ENCODE measurements around the gene WFDC10B.
"Not testable (repeated sequence)": the region's sequence is repeated elsewhere in the genome, so short reads cannot be mapped to it uniquely, and the experiment has no call there.

The WFDC10B gene

GRCh38 chr20:45647441-45648050, 57.3 kb downstream of the WFDC10B start:
- DNase-seq (ENCODE audit: low read depth in 2 of 2): no peak

GRCh38 chr20:45646875-45647274, 57.9 kb downstream of the WFDC10B start:
- DNase-seq (ENCODE audit: low read depth in 2 of 2): no peak

- DNase-seq (ENCODE audit: low read depth in 2 of 2): not testable (repeated sequence)
Observed at GRCh38 chr20:45645869-45646268, 59.0 kb downstream of the WFDC10B start.

- not testable (repeated sequence) for DNase-seq (ENCODE audit: low read depth in 2 of 2)
Observed at GRCh38 chr20:45641076-45641475, 63.7 kb downstream of the WFDC10B start.

- DNase-seq (ENCODE audit: low read depth in 2 of 2): no peak
Observed at GRCh38 chr20:45639687-45640086, 65.1 kb downstream of the WFDC10B start.

GRCh38 chr20:45636513-45636912, 68.3 kb downstream of the WFDC10B start:
- DNase-seq (ENCODE audit: low read depth in 2 of 2): no peak
